Liver (tissue), 9 donors: ENCODE measurements around the gene SGIP1. TPM values are rescaled to one million over a fixed set of nuclear protein-coding genes. Genes with fewer than 3 reads are reported as not detected.

Experiments
- DNase-seq: peaks from one replicate; pipeline ENCODE4 v3.0.0-alpha.2; 2017; ENCODE audit warnings: low spot score
- H3K27ac ChIP-seq, 2 donors: one replicate each; pipeline ENCODE4 v1.7.0; 2013; ENCODE audit warnings: inconsistent platforms in 2 of 2, low read length in 2 of 2, control low read depth in 1 of 2, low read depth in 1 of 2, mild to moderate bottlenecking in 1 of 2
- H3K27me3 ChIP-seq, 4 donors: one replicate each; pipeline versions ENCODE4 v1.6.1 to v1.7.0; 2013; ENCODE audit warnings: low read length in 3 of 4, inconsistent platforms in 1 of 4, mild to moderate bottlenecking in 1 of 4, moderate library complexity in 1 of 4; ENCODE audit not compliant: control insufficient read depth in 4 of 4, insufficient read depth in 4 of 4
- H3K36me3 ChIP-seq, 4 donors: one replicate each; pipeline versions ENCODE4 v1.6.1 to v1.7.0; 2013; ENCODE audit warnings: low read length in 3 of 4, mild to moderate bottlenecking in 3 of 4, low read depth in 1 of 4, moderate library complexity in 1 of 4; ENCODE audit not compliant: control insufficient read depth in 4 of 4, insufficient read depth in 3 of 4
- H3K4me1 ChIP-seq, 4 donors: one replicate each; pipeline versions ENCODE4 v1.6.1 to v1.7.0; 2013; ENCODE audit warnings: low read length in 3 of 4, mild to moderate bottlenecking in 3 of 4, moderate library complexity in 1 of 4; ENCODE audit not compliant: control insufficient read depth in 4 of 4, insufficient read depth in 4 of 4
- H3K4me3 ChIP-seq, 3 donors: one replicate each; pipeline versions ENCODE4 v1.6.1 to v1.7.0; 2013; ENCODE audit warnings: low read length in 3 of 3, control low read depth in 1 of 3, low read depth in 1 of 3, mild to moderate bottlenecking in 1 of 3
- H3K9ac ChIP-seq, 2 donors: one replicate each; pipeline ENCODE4 v1.7.0; 2013; ENCODE audit warnings: low read length in 2 of 2, mild to moderate bottlenecking in 2 of 2, moderate library complexity in 2 of 2, control low read depth in 1 of 2, low read depth in 1 of 2
- H3K9me3 ChIP-seq, 4 donors: one replicate each; pipeline versions ENCODE4 v1.6.1 to v1.7.0; 2013; ENCODE audit warnings: low read length in 3 of 4; ENCODE audit not compliant: control insufficient read depth in 4 of 4
- ATF3 ChIP-seq: IDR thresholded peaks from 2 replicates; pipeline ENCODE4 v1.6.1; 2016; ENCODE audit warnings: antibody characterized with exemption
- EGR1 ChIP-seq, 2 donors: IDR thresholded peaks; 2 replicates each; pipeline ENCODE4 v1.6.1; 2016 to 2018; ENCODE audit warnings: antibody characterized with exemption in 2 of 2, low read depth in 2 of 2
- FOXA1 ChIP-seq: IDR thresholded peaks from 2 replicates; pipeline ENCODE4 v1.6.1; 2016; ENCODE audit warnings: antibody characterized with exemption
- FOXA2 ChIP-seq: IDR thresholded peaks from 2 replicates; pipeline ENCODE4 v1.6.1; 2016; ENCODE audit warnings: antibody characterized with exemption
- GABPA ChIP-seq, 2 donors: IDR thresholded peaks in 1 of 2; conservative IDR thresholded peaks in 1 of 2; 2 replicates each; pipeline ENCODE4 v1.6.1; 2016; ENCODE audit warnings: antibody characterized with exemption in 2 of 2, mild to moderate bottlenecking in 1 of 2, moderate library complexity in 1 of 2
- HNF4A ChIP-seq, 2 donors: conservative IDR thresholded peaks; 2 replicates each; pipeline ENCODE4 v1.6.1; 2016; ENCODE audit warnings: antibody characterized with exemption in 2 of 2, mild to moderate bottlenecking in 2 of 2
- JUND ChIP-seq, 2 donors: IDR thresholded peaks; 2 replicates each; pipeline ENCODE4 v1.6.1; 2016; ENCODE audit warnings: antibody characterized with exemption in 2 of 2
- MAX ChIP-seq: IDR thresholded peaks from 2 replicates; pipeline ENCODE4 v1.6.1; 2016; ENCODE audit warnings: antibody characterized with exemption
- NR2F2 ChIP-seq: IDR thresholded peaks from 2 replicates; pipeline ENCODE4 v1.6.1; 2016; ENCODE audit warnings: antibody characterized with exemption
- RAD21 ChIP-seq, 2 donors: IDR thresholded peaks; 2 replicates each; pipeline ENCODE4 v1.6.1; 2016; ENCODE audit warnings: antibody characterized with exemption in 2 of 2, mild to moderate bottlenecking in 2 of 2
- RXRA ChIP-seq, 2 donors: IDR thresholded peaks; 2 replicates each; pipeline ENCODE4 v1.6.1; 2017 to 2018; ENCODE audit warnings: antibody characterized with exemption in 2 of 2, mild to moderate bottlenecking in 1 of 2
- SP1 ChIP-seq: IDR thresholded peaks from 2 replicates; pipeline ENCODE4 v1.6.1; 2018; ENCODE audit warnings: antibody characterized with exemption, mild to moderate bottlenecking
- TAF1 ChIP-seq: conservative IDR thresholded peaks from 2 replicates; pipeline ENCODE4 v1.6.1; 2016; ENCODE audit warnings: antibody characterized with exemption, mild to moderate bottlenecking
- YY1 ChIP-seq: IDR thresholded peaks from 2 replicates; pipeline ENCODE4 v1.6.1; 2016; ENCODE audit warnings: antibody characterized with exemption, mild to moderate bottlenecking
- WGBS: extraction: QIAGEN DNeasy Blood & Tissue Kit; methylation state at CpG from one replicate; pipeline ENCODE4 v1.1.7; 2013; 5-methylcytosine and 5-hydroxymethylcytosine counted together
- polyA plus RNA-seq, 2 donors: library from polyadenylated mRNA; stranded (reverse) in 1 of 2; unstranded in 1 of 2; fragments of 200-250 nt in 1 of 2; fragments of >200 nt in 1 of 2; fragmentation: Nextera tagmentation in 1 of 2; extraction: Ambion mirVana in 1 of 2; gene quantifications; one replicate each; pipeline versions ENCODE4 v1.2.1 to v1.2.3, GENCODE V29; 2013 to 2015
- total RNA-seq, 2 donors: library from RNA; depleted of rRNA; stranded (reverse); fragments of >200 nt; gene quantifications; one replicate each; pipeline ENCODE4 v1.2.3, GENCODE V29; 2014
- TF ChIP-seq, protein P1 (sequence below): IDR thresholded peaks from 2 replicates; pipeline ENCODE4 v1.6.1; 2016; ENCODE audit warnings: antibody characterized with exemption
- TF ChIP-seq, protein P2 (sequence below): fragments of 150-350 bp; IDR thresholded peaks from 2 replicates; pipeline ENCODE4 v1.5.1; 2017; ENCODE audit warnings: improper control_type of control experiment, low read depth, low read length; ENCODE audit not compliant: missing input control
- TF ChIP-seq, protein P3 (sequence below): IDR thresholded peaks from 2 replicates; pipeline ENCODE4 v1.6.1; 2016; ENCODE audit warnings: antibody characterized with exemption, mild to moderate bottlenecking
- donor health status: healthy.
- donor health status: healthy.
- donor health status: healthy.
- donor health status: healthy.
- donor health status: healthy.

SGIP1 gene
- total and polyA plus RNA-seq, 4 donors: 0.09 to 2.5 (median 0.38) TPM

- TF ChIP-seq FOXA1 (no peak), RXRA (IDR thresholded peaks at IDR 0.05) (no peak), RAD21 (IDR thresholded peaks at IDR 0.05) (no peak), EGR1 (IDR thresholded peaks at IDR 0.05; ENCODE audit: low read depth in 2 of 2) (no peak), JUND (IDR thresholded peaks at IDR 0.05) (no peak), YY1 (no peak), GABPA (IDR thresholded peaks at IDR 0.05 in 1 of 2, conservative IDR thresholded peaks at IDR 0.05 in 1 of 2) (no peak), TAF1 (no peak), SP1 (no peak), HNF4A (conservative IDR thresholded peaks at IDR 0.05) (no peak), ATF3 (no peak), FOXA2 (no peak), MAX (no peak), NR2F2 (no peak)
- TF ChIP-seq, protein P1, sequence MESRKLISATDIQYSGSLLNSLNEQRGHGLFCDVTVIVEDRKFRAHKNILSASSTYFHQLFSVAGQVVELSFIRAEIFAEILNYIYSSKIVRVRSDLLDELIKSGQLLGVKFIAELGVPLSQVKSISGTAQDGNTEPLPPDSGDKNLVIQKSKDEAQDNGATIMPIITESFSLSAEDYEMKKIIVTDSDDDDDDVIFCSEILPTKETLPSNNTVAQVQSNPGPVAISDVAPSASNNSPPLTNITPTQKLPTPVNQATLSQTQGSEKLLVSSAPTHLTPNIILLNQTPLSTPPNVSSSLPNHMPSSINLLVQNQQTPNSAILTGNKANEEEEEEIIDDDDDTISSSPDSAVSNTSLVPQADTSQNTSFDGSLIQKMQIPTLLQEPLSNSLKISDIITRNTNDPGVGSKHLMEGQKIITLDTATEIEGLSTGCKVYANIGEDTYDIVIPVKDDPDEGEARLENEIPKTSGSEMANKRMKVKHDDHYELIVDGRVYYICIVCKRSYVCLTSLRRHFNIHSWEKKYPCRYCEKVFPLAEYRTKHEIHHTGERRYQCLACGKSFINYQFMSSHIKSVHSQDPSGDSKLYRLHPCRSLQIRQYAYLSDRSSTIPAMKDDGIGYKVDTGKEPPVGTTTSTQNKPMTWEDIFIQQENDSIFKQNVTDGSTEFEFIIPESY: no peak
- TF ChIP-seq, protein P2, sequence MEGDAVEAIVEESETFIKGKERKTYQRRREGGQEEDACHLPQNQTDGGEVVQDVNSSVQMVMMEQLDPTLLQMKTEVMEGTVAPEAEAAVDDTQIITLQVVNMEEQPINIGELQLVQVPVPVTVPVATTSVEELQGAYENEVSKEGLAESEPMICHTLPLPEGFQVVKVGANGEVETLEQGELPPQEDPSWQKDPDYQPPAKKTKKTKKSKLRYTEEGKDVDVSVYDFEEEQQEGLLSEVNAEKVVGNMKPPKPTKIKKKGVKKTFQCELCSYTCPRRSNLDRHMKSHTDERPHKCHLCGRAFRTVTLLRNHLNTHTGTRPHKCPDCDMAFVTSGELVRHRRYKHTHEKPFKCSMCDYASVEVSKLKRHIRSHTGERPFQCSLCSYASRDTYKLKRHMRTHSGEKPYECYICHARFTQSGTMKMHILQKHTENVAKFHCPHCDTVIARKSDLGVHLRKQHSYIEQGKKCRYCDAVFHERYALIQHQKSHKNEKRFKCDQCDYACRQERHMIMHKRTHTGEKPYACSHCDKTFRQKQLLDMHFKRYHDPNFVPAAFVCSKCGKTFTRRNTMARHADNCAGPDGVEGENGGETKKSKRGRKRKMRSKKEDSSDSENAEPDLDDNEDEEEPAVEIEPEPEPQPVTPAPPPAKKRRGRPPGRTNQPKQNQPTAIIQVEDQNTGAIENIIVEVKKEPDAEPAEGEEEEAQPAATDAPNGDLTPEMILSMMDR: no peak
- TF ChIP-seq, protein P3, sequence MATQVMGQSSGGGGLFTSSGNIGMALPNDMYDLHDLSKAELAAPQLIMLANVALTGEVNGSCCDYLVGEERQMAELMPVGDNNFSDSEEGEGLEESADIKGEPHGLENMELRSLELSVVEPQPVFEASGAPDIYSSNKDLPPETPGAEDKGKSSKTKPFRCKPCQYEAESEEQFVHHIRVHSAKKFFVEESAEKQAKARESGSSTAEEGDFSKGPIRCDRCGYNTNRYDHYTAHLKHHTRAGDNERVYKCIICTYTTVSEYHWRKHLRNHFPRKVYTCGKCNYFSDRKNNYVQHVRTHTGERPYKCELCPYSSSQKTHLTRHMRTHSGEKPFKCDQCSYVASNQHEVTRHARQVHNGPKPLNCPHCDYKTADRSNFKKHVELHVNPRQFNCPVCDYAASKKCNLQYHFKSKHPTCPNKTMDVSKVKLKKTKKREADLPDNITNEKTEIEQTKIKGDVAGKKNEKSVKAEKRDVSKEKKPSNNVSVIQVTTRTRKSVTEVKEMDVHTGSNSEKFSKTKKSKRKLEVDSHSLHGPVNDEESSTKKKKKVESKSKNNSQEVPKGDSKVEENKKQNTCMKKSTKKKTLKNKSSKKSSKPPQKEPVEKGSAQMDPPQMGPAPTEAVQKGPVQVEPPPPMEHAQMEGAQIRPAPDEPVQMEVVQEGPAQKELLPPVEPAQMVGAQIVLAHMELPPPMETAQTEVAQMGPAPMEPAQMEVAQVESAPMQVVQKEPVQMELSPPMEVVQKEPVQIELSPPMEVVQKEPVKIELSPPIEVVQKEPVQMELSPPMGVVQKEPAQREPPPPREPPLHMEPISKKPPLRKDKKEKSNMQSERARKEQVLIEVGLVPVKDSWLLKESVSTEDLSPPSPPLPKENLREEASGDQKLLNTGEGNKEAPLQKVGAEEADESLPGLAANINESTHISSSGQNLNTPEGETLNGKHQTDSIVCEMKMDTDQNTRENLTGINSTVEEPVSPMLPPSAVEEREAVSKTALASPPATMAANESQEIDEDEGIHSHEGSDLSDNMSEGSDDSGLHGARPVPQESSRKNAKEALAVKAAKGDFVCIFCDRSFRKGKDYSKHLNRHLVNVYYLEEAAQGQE: no peak
- H3K4me1 ChIP-seq: peaks cover 0 to 14% (median 1%) of the 10 kb centered on the region in 4 donors
- no peak overlapping the region for H3K27ac ChIP-seq
- no peak for DNase-seq
- H3K9me3 ChIP-seq: no peaks in the 10 kb centered on the region
- no peak overlapping the region for H3K4me3 ChIP-seq
- WGBS: 77% methylated on average over 6 of the region's 6 CpGs
- no peaks in the 10 kb centered on the region for H3K27me3 ChIP-seq
- no peaks in the 10 kb centered on the region for H3K36me3 ChIP-seq
- H3K9ac ChIP-seq: no peak overlapping the region
Observed at GRCh38 chr1:66729119-66729518, 195.2 kb downstream of the SGIP1 start.

DNA sequence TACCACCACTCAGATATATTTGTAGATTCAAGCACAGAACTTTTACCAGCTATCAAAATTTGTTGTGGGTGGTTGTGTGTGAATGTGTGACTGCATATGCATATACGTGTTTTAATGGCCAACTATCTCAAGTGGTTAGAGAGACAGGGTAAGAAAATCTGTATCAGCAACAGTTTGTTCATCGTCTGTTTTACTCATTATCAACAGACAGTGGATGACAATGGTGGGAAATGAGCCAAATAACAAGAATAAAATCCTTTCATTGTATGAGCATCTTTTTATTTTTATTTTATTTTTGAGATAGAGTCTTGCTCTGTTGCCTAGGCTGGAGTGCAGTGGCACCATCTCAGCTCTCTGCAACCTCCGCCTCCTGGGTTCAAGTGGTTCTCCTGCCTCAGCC is 195.6 kb downstream of the SGIP1 start:
- DNase-seq: no peak
- H3K9me3 ChIP-seq: no peaks in the 10 kb centered on the region
- H3K27me3 ChIP-seq: no peaks in the 10 kb centered on the region
- H3K36me3 ChIP-seq: no peaks in the 10 kb centered on the region
- WGBS: 89% methylated on average over 3 of the region's 3 CpGs
- H3K27ac ChIP-seq: no peak overlapping the region
- no peak overlapping the region for H3K9ac ChIP-seq
- H3K4me3 ChIP-seq: no peak overlapping the region
- peaks cover 0 to 14% (median 1%) of the 10 kb centered on the region in 4 donors for H3K4me1 ChIP-seq
- TF ChIP-seq NR2F2: no peak
